Measurements from ENCODE around the gene NRG3.

DNA sequence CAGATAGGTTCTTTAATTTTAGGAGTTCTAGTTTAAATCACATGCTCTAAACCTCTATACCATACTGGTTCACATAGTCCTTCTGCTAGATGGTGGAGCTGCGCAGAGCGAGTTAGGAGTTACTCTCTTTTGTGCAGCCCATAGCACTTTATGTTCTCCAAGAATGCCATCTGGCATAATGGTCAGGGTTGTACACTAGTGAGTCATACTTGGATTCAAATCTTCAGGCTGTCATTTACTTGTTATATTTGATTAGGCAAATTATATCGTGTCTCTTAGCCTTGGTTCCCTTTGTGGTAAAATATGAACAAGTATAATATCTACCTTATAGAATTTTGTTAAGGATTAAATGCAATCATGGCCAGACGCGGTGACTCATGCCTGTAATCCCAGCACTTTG, 1078.3 kb downstream of the NRG3 start:
- no peak for TF ChIP-seq POLR2A (IDR thresholded peaks at IDR 0.05)
- TF ChIP-seq, protein P1, sequence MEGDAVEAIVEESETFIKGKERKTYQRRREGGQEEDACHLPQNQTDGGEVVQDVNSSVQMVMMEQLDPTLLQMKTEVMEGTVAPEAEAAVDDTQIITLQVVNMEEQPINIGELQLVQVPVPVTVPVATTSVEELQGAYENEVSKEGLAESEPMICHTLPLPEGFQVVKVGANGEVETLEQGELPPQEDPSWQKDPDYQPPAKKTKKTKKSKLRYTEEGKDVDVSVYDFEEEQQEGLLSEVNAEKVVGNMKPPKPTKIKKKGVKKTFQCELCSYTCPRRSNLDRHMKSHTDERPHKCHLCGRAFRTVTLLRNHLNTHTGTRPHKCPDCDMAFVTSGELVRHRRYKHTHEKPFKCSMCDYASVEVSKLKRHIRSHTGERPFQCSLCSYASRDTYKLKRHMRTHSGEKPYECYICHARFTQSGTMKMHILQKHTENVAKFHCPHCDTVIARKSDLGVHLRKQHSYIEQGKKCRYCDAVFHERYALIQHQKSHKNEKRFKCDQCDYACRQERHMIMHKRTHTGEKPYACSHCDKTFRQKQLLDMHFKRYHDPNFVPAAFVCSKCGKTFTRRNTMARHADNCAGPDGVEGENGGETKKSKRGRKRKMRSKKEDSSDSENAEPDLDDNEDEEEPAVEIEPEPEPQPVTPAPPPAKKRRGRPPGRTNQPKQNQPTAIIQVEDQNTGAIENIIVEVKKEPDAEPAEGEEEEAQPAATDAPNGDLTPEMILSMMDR (IDR thresholded peaks at IDR 0.05): no peak
